HG03460 (cell line): ENCODE results near the gene UMODL1.
"Not testable (repeated sequence)": the region's sequence is repeated elsewhere in the genome, so short reads cannot be mapped to it uniquely, and the experiment has no call there.

ENCODE experiments used
- ATAC-seq: cut with Tn5 transposase; IDR thresholded peaks from one replicate; pipeline ENCODE4 v1.9.1; 2021; ENCODE audit not compliant: unreplicated experiment

UMODL1 gene

DNA sequence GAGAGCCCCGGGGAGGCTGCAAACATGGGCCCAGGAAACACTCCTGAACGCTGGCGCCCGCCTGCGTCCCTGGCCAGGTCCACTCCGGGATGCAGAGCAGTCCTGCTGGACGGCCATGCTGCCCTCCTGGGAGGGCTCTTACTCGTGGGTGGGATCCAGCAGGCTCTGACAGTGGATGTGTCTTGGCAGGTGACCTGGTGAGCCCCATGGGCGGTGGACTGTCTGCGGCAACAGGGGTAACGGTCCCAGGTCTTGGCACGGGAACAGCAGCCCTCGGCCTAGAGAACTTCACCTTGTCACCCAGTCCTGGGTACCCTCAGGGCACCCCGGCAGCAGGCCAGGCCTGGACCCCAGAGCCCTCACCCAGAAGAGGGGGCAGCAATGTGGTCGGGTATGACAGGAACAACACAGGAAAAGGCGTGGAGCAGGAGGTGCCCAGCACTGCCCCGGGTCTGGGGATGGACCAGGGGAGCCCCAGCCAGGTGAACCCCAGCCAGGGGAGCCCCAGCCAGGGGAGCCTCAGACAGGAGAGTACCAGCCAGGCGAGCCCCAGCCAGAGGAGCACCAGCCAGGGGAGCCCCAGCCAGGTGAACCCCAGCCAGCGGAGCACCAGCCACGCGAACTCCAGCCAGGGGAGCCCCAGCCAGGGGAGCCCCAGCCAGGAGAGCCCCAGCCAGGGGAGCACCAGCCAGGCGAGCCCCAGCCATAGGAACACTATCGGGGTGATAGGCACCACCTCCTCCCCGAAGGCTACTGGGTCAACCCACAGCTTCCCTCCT lies 39.8 kb downstream of the UMODL1 start:
- ATAC-seq: no peak

- no peak for ATAC-seq
Measured at GRCh38 chr21:42111470-42111743, 40.3 kb downstream of the UMODL1 start.

DNA sequence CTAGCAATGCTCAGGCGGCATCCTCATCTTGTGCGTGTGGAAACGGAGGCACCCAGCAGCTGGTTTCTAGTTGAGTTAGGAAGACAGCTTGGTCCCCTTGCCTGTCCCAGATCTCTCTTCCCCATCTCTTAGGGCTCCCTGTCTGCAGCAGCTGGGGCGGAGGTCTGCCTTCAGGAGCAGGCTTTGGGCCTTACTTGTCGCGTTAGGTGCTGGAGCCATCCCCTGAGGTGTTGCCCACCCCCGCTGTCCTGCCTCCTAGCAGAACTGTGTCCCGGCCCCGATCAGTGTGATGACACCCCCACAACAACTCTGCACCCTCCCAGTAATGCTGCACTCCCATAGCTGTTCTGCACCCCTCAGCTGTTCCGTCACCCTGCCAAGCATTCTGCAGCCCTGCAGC lies 40.7 kb downstream of the UMODL1 start:
- ATAC-seq: no peak

DNA sequence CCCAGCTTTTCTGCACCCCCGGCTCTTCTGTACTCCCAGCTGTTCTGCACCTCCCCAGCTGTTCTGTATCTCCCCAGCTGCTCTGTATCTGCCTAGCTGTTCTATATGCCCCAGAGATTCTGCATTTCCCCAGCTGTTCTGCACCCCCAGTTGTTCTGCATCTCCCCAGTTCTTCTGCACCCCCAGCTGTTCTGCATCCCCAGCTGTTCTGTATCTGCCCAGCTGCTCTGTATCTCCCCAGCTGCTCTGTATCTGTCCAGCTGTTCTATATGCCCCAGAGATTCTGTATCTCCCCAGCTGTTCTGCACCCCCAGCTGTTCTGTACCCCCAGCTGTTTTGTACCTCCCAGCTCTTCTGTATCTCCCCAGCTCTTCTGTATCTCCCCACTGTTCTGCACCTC lies 41.1 kb downstream of the UMODL1 start:
- ATAC-seq: no peak

GRCh38 chr21:42112857-42113256 lies 41.7 kb downstream of the UMODL1 start:
- no peak for ATAC-seq

DNA sequence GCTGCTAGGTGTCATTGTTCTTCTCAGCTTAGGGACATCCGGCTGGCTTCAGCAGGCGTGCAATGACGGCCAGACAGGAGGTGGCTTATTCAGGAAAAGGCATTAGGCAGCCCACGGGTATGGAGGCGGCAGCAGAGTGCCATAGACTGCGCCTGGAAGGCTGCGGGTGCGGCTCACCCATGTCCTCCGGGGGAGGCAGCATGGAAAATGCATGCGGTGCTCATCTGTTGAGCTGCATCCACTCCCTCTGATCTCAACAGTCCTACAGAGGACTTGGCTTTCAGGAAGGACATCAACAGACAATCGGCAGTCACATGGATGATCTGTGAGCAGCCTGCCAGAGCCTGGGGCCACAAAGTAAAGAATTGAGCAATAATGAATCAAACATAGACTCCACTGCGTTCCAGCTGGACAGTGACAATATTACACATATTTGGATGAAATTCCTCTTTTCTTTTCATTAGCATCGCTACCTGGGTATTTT lies 42.9 kb downstream of the UMODL1 start:
- no peak for ATAC-seq

- no peak for ATAC-seq
Measured at GRCh38 chr21:42114646-42115045, 43.5 kb downstream of the UMODL1 start.

DNA sequence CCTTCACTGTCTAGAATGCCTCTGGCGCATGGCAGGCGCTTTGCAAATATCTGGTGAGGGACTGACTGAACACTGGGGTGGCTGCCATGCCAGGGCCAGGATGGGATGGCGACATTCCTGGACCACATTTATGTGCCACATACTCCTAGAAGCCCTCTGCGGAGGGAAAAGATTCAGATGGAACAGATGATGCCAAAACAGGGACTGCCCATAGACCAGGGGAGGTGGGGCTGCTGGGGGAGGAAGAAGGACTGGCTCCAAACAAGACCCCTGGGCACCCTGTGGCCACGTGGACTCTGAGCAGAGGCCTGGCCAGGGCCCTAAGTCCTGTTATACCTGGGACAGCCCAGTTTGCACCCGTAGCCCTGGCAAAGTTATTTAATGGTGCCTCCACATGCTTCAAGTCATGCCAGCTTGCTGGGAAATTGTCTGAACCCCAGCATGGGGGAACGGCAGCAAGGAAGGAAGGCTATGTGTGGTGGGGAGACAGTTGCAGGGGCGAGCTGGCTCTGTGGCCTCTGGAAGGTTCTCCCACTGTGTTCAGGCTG lies 44.1 kb downstream of the UMODL1 start:
- ATAC-seq: no peak

DNA sequence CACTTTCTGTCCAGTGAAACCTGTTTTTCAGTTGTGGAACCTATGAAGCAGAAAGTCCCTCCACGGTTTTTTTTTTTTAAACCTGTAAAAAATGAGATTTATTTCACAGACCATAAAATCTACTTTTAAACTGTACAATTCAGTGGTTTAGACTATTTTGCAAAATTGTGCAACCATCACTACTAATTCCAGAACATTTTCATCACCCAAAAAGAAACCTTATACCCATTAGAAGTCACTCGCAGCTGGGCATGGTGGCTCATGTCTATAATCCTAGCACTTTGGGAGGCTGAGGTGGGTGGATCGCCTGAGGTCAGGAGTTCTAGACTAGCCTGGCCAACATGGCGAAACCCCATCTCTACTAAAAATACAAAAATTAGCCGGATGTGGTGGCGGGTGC lies 45.4 kb downstream of the UMODL1 start:
- not testable (repeated sequence) for ATAC-seq

GRCh38 chr21:42117229-42117966 lies 46.3 kb downstream of the UMODL1 start:
- ATAC-seq: no peak

DNA sequence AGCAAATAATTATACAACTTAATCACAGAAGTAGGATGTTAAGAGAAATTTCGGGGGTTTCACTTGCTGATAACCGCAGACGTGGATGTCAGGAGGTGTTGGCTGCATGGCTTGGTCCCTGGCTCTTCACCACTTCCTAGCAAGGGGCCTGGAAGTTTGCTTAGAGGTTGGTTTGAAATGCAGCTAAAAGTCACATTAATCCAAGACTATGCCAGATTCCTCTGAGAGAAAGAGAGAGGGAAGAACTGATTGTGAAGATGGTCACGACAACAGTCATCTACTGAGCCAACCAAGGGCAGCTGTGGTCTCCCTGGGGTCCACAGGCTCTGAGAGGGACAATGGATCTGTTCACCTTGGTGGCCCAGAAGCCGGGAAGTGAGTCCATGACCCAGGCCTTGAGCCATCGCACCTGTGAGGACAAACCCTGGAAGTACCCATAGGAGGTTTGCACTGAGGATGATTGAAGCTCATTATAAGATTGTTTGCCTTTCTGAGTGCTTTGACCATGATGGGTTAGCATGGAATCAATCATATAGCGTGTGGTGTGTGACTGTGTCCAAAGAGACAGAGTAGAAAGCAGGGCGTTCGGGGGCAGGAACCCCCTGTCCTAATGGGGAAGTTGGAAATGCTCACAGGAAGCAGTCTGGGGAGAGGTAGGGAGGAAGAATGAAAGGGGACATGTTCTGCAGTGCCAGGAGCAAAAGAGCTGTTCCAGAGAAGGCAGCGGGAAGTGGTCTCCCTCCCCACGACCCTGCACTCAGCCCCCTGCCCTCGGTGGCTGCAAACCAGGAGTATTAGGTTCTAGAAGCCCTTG lies 47.1 kb downstream of the UMODL1 start:
- no peak for ATAC-seq

DNA sequence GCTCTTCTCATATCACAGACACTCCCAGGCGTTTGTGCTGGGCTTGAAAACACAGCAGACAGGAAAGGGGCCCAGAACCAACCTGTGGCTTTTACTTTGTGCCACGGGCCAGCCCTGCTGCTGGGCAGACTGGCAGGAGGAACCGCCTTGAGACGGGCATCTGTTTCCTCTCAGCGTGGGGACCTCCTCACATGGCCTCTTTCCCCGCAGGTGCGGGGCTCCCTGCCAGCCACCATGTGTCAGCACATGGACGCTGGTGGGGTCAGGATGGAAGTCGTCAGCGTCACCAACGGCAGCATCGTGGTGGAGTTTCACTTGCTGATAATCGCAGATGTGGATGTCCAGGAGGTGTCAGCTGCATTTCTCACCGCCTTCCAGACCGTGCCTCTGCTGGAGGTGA lies 47.8 kb downstream of the UMODL1 start:
- no peak for ATAC-seq

- ATAC-seq: no peak
Measured at GRCh38 chr21:42120101-42120902, 49.2 kb downstream of the UMODL1 start.

GRCh38 chr21:42120903-42121535 lies 49.9 kb downstream of the UMODL1 start:
- no peak for ATAC-seq

- no peak for ATAC-seq
Measured at GRCh38 chr21:42121794-42122193, 50.7 kb downstream of the UMODL1 start.

- no peak for ATAC-seq
Measured at GRCh38 chr21:42122398-42122797, 51.3 kb downstream of the UMODL1 start.

DNA sequence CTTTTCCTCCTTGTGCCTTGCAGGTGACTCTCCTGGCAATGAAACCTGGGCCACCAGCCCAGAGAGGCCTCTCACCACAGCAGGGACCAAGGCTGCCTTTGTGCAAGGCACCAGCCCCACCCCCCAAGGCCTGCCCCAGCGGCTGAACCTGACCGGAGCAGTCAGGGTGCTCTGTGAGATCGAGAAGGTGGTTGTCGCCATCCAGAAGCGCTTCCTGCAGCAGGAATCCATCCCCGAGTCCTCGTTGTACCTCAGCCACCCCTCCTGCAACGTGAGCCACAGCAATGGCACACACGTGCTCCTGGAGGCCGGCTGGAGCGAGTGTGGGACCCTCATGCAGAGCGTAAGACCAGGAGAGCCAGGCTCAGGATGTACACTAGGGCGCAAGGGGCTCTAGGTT lies 51.7 kb downstream of the UMODL1 start:
- ATAC-seq: no peak

GRCh38 chr21:42123219-42123908 lies 52.2 kb downstream of the UMODL1 start:
- ATAC-seq: no peak

GRCh38 chr21:42124081-42124480 lies 53.0 kb downstream of the UMODL1 start:
- no peak for ATAC-seq
